ENCODE results near the gene NACAD.

The NACAD gene

GRCh38 chr7:45088821-45089340 lies at the start of gene NACAD:
Gene NACAD (minus strand): TSS chr7:45088969. CDS start chr7:45088894, 75 bp downstream.
- Histone ChIP-seq H3K27me3 (ENCODE audit: low read depth, low read length) (no peaks in the 10 kb centered on the region), H3K36me3 (ENCODE audit: control insufficient read depth in 1 of 2, insufficient read depth in 2 of 2, low read length in 2 of 2) (peaks cover 0 to 5% of the 10 kb centered on the region in 2 donors), H3K4me1 (ENCODE audit: control insufficient read depth in 1 of 2, insufficient read depth in 2 of 2, low read length in 2 of 2) (peaks cover 0 to 17% of the 10 kb centered on the region in 2 donors), H3K9me3 (ENCODE audit: control insufficient read depth in 1 of 2, low read length in 2 of 2) (no peaks in the 10 kb centered on the region), H3K27ac (ENCODE audit: low read length) (no peak within 1 kb of the TSS), H3K4me3 (ENCODE audit: low read depth in 1 of 2, low read length in 2 of 2) (peak within 1 kb of the TSS; percentile 56 to 70)

- no peaks in the 10 kb centered on the region for H3K9me3 ChIP-seq (ENCODE audit: control insufficient read depth in 1 of 2, low read length in 2 of 2)
- H3K4me1 ChIP-seq (ENCODE audit: control insufficient read depth in 1 of 2, insufficient read depth in 2 of 2, low read length in 2 of 2) = no peaks in the 10 kb centered on the region
- H3K27ac ChIP-seq (ENCODE audit: low read length) = peak overlapping the region; percentile 32
- no peak overlapping the region for H3K4me3 ChIP-seq (ENCODE audit: low read depth in 1 of 2, low read length in 2 of 2)
- no peaks in the 10 kb centered on the region for H3K27me3 ChIP-seq (ENCODE audit: low read depth, low read length)
- H3K36me3 ChIP-seq (ENCODE audit: control insufficient read depth in 1 of 2, insufficient read depth in 2 of 2, low read length in 2 of 2) = no peaks in the 10 kb centered on the region
These were observed 47.6 kb upstream of the NACAD start for GRCh38 chr7:45136106-45137060.

- Histone ChIP-seq H3K9me3 (ENCODE audit: control insufficient read depth in 1 of 2, low read length in 2 of 2) (no peaks in the 10 kb centered on the region), H3K36me3 (ENCODE audit: control insufficient read depth in 1 of 2, insufficient read depth in 2 of 2, low read length in 2 of 2) (no peaks in the 10 kb centered on the region), H3K27ac (ENCODE audit: low read length) (no peak overlapping the region), H3K4me1 (ENCODE audit: control insufficient read depth in 1 of 2, insufficient read depth in 2 of 2, low read length in 2 of 2) (no peaks in the 10 kb centered on the region), H3K27me3 (ENCODE audit: low read depth, low read length) (no peaks in the 10 kb centered on the region), H3K4me3 (ENCODE audit: low read depth in 1 of 2, low read length in 2 of 2) (no peak overlapping the region)
These were observed 45.1 kb upstream of the NACAD start for GRCh38 chr7:45133877-45134276.

GRCh38 chr7:45133352-45133751 lies 44.6 kb upstream of the NACAD start:
- Histone ChIP-seq H3K27ac (ENCODE audit: low read length) (no peak overlapping the region), H3K36me3 (ENCODE audit: control insufficient read depth in 1 of 2, insufficient read depth in 2 of 2, low read length in 2 of 2) (no peaks in the 10 kb centered on the region), H3K4me1 (ENCODE audit: control insufficient read depth in 1 of 2, insufficient read depth in 2 of 2, low read length in 2 of 2) (no peaks in the 10 kb centered on the region), H3K4me3 (ENCODE audit: low read depth in 1 of 2, low read length in 2 of 2) (no peak overlapping the region), H3K9me3 (ENCODE audit: control insufficient read depth in 1 of 2, low read length in 2 of 2) (no peaks in the 10 kb centered on the region), H3K27me3 (ENCODE audit: low read depth, low read length) (no peaks in the 10 kb centered on the region)

- Histone ChIP-seq H3K9me3 (ENCODE audit: control insufficient read depth in 1 of 2, low read length in 2 of 2) (no peaks in the 10 kb centered on the region), H3K27me3 (ENCODE audit: low read depth, low read length) (no peaks in the 10 kb centered on the region), H3K27ac (ENCODE audit: low read length) (no peak overlapping the region), H3K4me3 (ENCODE audit: low read depth in 1 of 2, low read length in 2 of 2) (no peak overlapping the region), H3K36me3 (ENCODE audit: control insufficient read depth in 1 of 2, insufficient read depth in 2 of 2, low read length in 2 of 2) (no peaks in the 10 kb centered on the region), H3K4me1 (ENCODE audit: control insufficient read depth in 1 of 2, insufficient read depth in 2 of 2, low read length in 2 of 2) (no peaks in the 10 kb centered on the region)
These were observed 44.0 kb upstream of the NACAD start for GRCh38 chr7:45132708-45133320.

- no peaks in the 10 kb centered on the region for H3K36me3 ChIP-seq (ENCODE audit: control insufficient read depth in 1 of 2, insufficient read depth in 2 of 2, low read length in 2 of 2)
- H3K9me3 ChIP-seq (ENCODE audit: control insufficient read depth in 1 of 2, low read length in 2 of 2) = no peaks in the 10 kb centered on the region
- H3K27me3 ChIP-seq (ENCODE audit: low read depth, low read length) = no peaks in the 10 kb centered on the region
- no peak overlapping the region for H3K27ac ChIP-seq (ENCODE audit: low read length)
- H3K4me3 ChIP-seq (ENCODE audit: low read depth in 1 of 2, low read length in 2 of 2) = no peak overlapping the region
- H3K4me1 ChIP-seq (ENCODE audit: control insufficient read depth in 1 of 2, insufficient read depth in 2 of 2, low read length in 2 of 2) = no peaks in the 10 kb centered on the region
These were observed 43.1 kb upstream of the NACAD start for GRCh38 chr7:45131891-45132290.

- no peak overlapping the region for H3K27ac ChIP-seq (ENCODE audit: low read length)
- H3K36me3 ChIP-seq (ENCODE audit: control insufficient read depth in 1 of 2, insufficient read depth in 2 of 2, low read length in 2 of 2) = no peaks in the 10 kb centered on the region
- H3K4me1 ChIP-seq (ENCODE audit: control insufficient read depth in 1 of 2, insufficient read depth in 2 of 2, low read length in 2 of 2) = no peaks in the 10 kb centered on the region
- no peaks in the 10 kb centered on the region for H3K9me3 ChIP-seq (ENCODE audit: control insufficient read depth in 1 of 2, low read length in 2 of 2)
- no peak overlapping the region for H3K4me3 ChIP-seq (ENCODE audit: low read depth in 1 of 2, low read length in 2 of 2)
- H3K27me3 ChIP-seq (ENCODE audit: low read depth, low read length) = no peaks in the 10 kb centered on the region
These were observed 42.1 kb upstream of the NACAD start for GRCh38 chr7:45130910-45131309.

- H3K27ac ChIP-seq (ENCODE audit: low read length) = no peak overlapping the region
- H3K4me1 ChIP-seq (ENCODE audit: control insufficient read depth in 1 of 2, insufficient read depth in 2 of 2, low read length in 2 of 2) = no peaks in the 10 kb centered on the region
- H3K4me3 ChIP-seq (ENCODE audit: low read depth in 1 of 2, low read length in 2 of 2) = no peak overlapping the region
- H3K36me3 ChIP-seq (ENCODE audit: control insufficient read depth in 1 of 2, insufficient read depth in 2 of 2, low read length in 2 of 2) = no peaks in the 10 kb centered on the region
- no peaks in the 10 kb centered on the region for H3K27me3 ChIP-seq (ENCODE audit: low read depth, low read length)
- no peaks in the 10 kb centered on the region for H3K9me3 ChIP-seq (ENCODE audit: control insufficient read depth in 1 of 2, low read length in 2 of 2)
These were observed 41.1 kb upstream of the NACAD start for GRCh38 chr7:45129906-45130305.

GRCh38 chr7:45129181-45129800 lies 40.5 kb upstream of the NACAD start:
- H3K9me3 ChIP-seq (ENCODE audit: control insufficient read depth in 1 of 2, low read length in 2 of 2) = no peaks in the 10 kb centered on the region
- no peak overlapping the region for H3K27ac ChIP-seq (ENCODE audit: low read length)
- no peaks in the 10 kb centered on the region for H3K36me3 ChIP-seq (ENCODE audit: control insufficient read depth in 1 of 2, insufficient read depth in 2 of 2, low read length in 2 of 2)
- no peaks in the 10 kb centered on the region for H3K27me3 ChIP-seq (ENCODE audit: low read depth, low read length)
- no peaks in the 10 kb centered on the region for H3K4me1 ChIP-seq (ENCODE audit: control insufficient read depth in 1 of 2, insufficient read depth in 2 of 2, low read length in 2 of 2)
- no peak overlapping the region for H3K4me3 ChIP-seq (ENCODE audit: low read depth in 1 of 2, low read length in 2 of 2)

GRCh38 chr7:45126920-45127319 lies 38.2 kb upstream of the NACAD start:
- no peaks in the 10 kb centered on the region for H3K9me3 ChIP-seq (ENCODE audit: control insufficient read depth in 1 of 2, low read length in 2 of 2)
- H3K36me3 ChIP-seq (ENCODE audit: control insufficient read depth in 1 of 2, insufficient read depth in 2 of 2, low read length in 2 of 2) = no peaks in the 10 kb centered on the region
- H3K4me1 ChIP-seq (ENCODE audit: control insufficient read depth in 1 of 2, insufficient read depth in 2 of 2, low read length in 2 of 2) = no peaks in the 10 kb centered on the region
- no peaks in the 10 kb centered on the region for H3K27me3 ChIP-seq (ENCODE audit: low read depth, low read length)
- no peak overlapping the region for H3K4me3 ChIP-seq (ENCODE audit: low read depth in 1 of 2, low read length in 2 of 2)
- H3K27ac ChIP-seq (ENCODE audit: low read length) = no peak overlapping the region

- Histone ChIP-seq H3K4me1 (ENCODE audit: control insufficient read depth in 1 of 2, insufficient read depth in 2 of 2, low read length in 2 of 2) (no peaks in the 10 kb centered on the region), H3K27me3 (ENCODE audit: low read depth, low read length) (no peaks in the 10 kb centered on the region), H3K36me3 (ENCODE audit: control insufficient read depth in 1 of 2, insufficient read depth in 2 of 2, low read length in 2 of 2) (no peaks in the 10 kb centered on the region), H3K27ac (ENCODE audit: low read length) (no peak overlapping the region), H3K4me3 (ENCODE audit: low read depth in 1 of 2, low read length in 2 of 2) (no peak overlapping the region), H3K9me3 (ENCODE audit: control insufficient read depth in 1 of 2, low read length in 2 of 2) (no peaks in the 10 kb centered on the region)
These were observed 37.4 kb upstream of the NACAD start for GRCh38 chr7:45126201-45126600.

All from muscle layer of duodenum (tissue), 2 donors.